GM23248 (cell line): ENCODE results near the gene NUDT16L1. TPM values are rescaled to one million over a fixed set of nuclear protein-coding genes. Genes with fewer than 3 reads are reported as not detected.

Experiments used
- DNase-seq: peaks from one replicate; pipeline ENCODE4 v3.0.0-alpha.2; 2015
- H2AFZ ChIP-seq: fragments of 200-600 bp; sonication (generic); 2 replicates; pipeline ENCODE4 v1.6.1; 2016; ENCODE audit warnings: antibody characterized with exemption
- H3F3A ChIP-seq: fragments of 200-600 bp; sonication (generic); 2 replicates; pipeline ENCODE4 v1.6.1; 2016; ENCODE audit warnings: mild to moderate bottlenecking, antibody characterized with exemption, mixed run types; ENCODE audit not compliant: insufficient read depth
- H3K27ac ChIP-seq: fragments of 200-600 bp; sonication (generic); 2 replicates; pipeline ENCODE4 v1.5.1; 2016; ENCODE audit warnings: mild to moderate bottlenecking
- H3K27me3 ChIP-seq: fragments of 200-600 bp; sonication (generic); replicated peaks from 2 replicates; pipeline ENCODE4 v1.6.1; 2016; ENCODE audit warnings: mild to moderate bottlenecking; ENCODE audit not compliant: insufficient read depth
- H3K36me3 ChIP-seq: fragments of 200-600 bp; sonication (generic); 2 replicates; pipeline ENCODE4 v1.6.1; 2016; ENCODE audit warnings: low read depth, mild to moderate bottlenecking
- H3K4me1 ChIP-seq: fragments of 200-600 bp; sonication (generic); 2 replicates; pipeline ENCODE4 v1.6.1; 2016; ENCODE audit warnings: mild to moderate bottlenecking; ENCODE audit not compliant: insufficient read depth
- H3K4me2 ChIP-seq: fragments of 200-600 bp; sonication (generic); one replicate; pipeline ENCODE4 v1.6.1; 2016; ENCODE audit warnings: mild to moderate bottlenecking; ENCODE audit not compliant: unreplicated experiment
- H3K4me3 ChIP-seq: fragments of 200-600 bp; sonication (generic); 2 replicates; pipeline ENCODE4 v1.5.1; 2016; ENCODE audit warnings: mild to moderate bottlenecking
- H3K79me2 ChIP-seq: fragments of 200-600 bp; sonication (generic); 2 replicates; pipeline ENCODE4 v1.6.1; 2016; ENCODE audit warnings: mild to moderate bottlenecking; ENCODE audit not compliant: insufficient read depth
- H3K9ac ChIP-seq: fragments of 200-600 bp; sonication (generic); 2 replicates; pipeline ENCODE4 v1.6.1; 2016; ENCODE audit warnings: mild to moderate bottlenecking
- H3K9me2 ChIP-seq: fragments of 200-600 bp; sonication (generic); 2 replicates; pipeline ENCODE4 v1.6.1; 2016; ENCODE audit warnings: mixed run types, mild to moderate bottlenecking, moderate library complexity; ENCODE audit not compliant: insufficient read depth
- H3K9me3 ChIP-seq: fragments of 200-600 bp; sonication (generic); one replicate; pipeline ENCODE4 v1.6.1; 2017; ENCODE audit warnings: low read depth
- H4K20me1 ChIP-seq: fragments of 200-600 bp; sonication (generic); 2 replicates; pipeline ENCODE4 v1.6.0; 2016; ENCODE audit not compliant: insufficient read depth
- EZH2 ChIP-seq: fragments of 200-600 bp; sonication (generic); IDR thresholded peaks from 2 replicates; pipeline ENCODE4 v1.6.1; 2018; ENCODE audit warnings: antibody characterized with exemption, mild to moderate bottlenecking; ENCODE audit not compliant: insufficient read depth, poor library complexity, severe bottlenecking
- EZH2phosphoT487 ChIP-seq: fragments of 200-600 bp; sonication (generic); IDR thresholded peaks from 2 replicates; pipeline ENCODE4 v1.6.1; 2018; ENCODE audit warnings: antibody characterized with exemption, moderate library complexity, mild to moderate bottlenecking, low read depth; ENCODE audit not compliant: insufficient read depth
- WGBS, 2 experiments: methylation state at CpG; one replicate each; pipeline ENCODE4 v1.1.6; 2015 to 2017; ENCODE audit warnings: low lambda C conversion rate in 2 of 2, low coverage in 1 of 2; ENCODE audit errors: missing lambda C conversion rate in 2 of 2; 5-methylcytosine and 5-hydroxymethylcytosine counted together
- in situ Hi-C: fragments of 300-500 bp; cut with MboI; formaldehyde crosslinking; loops from 2 replicates; pipeline ENCODE4 v1.15.0; 2020
- polyA plus RNA-seq: library from polyadenylated mRNA; unstranded; fragments of >200 nt; fragmentation: Nextera tagmentation; extraction: Ambion mirVana; gene quantifications from 2 replicates; pipeline ENCODE4 v1.2.1, GENCODE V29; 2016
- total RNA-seq: library from RNA; depleted of rRNA; stranded (reverse); fragments of >200 nt; shearing (Covaris generic); gene quantifications from 2 replicates; pipeline ENCODE4 v1.2.3, GENCODE V29; 2014; rRNA removed

NUDT16L1 gene
- total RNA-seq = 34.8 and 43.6 TPM in 2 replicates
- polyA plus RNA-seq = 42.9 and 43.6 TPM in 2 replicates

- WGBS, 2 experiments = 1 to 2% methylated on average over 46 to 70 of the region's 91 CpGs
- 0 out of 2 replicates have a peak, but pooled peaks cover 8% of the 10 kb centered on the region for H3F3A ChIP-seq
- 0 out of 2 replicates have a peak, but pooled peaks cover 3% of the 10 kb centered on the region for H3K36me3 ChIP-seq
Observed at GRCh38 chr16:4693296-4693955, at the start of gene NUDT16L1. Gene NUDT16L1 (plus strand): TSS chr16:4693562. CDS start chr16:4693727, 165 bp downstream.

DNA sequence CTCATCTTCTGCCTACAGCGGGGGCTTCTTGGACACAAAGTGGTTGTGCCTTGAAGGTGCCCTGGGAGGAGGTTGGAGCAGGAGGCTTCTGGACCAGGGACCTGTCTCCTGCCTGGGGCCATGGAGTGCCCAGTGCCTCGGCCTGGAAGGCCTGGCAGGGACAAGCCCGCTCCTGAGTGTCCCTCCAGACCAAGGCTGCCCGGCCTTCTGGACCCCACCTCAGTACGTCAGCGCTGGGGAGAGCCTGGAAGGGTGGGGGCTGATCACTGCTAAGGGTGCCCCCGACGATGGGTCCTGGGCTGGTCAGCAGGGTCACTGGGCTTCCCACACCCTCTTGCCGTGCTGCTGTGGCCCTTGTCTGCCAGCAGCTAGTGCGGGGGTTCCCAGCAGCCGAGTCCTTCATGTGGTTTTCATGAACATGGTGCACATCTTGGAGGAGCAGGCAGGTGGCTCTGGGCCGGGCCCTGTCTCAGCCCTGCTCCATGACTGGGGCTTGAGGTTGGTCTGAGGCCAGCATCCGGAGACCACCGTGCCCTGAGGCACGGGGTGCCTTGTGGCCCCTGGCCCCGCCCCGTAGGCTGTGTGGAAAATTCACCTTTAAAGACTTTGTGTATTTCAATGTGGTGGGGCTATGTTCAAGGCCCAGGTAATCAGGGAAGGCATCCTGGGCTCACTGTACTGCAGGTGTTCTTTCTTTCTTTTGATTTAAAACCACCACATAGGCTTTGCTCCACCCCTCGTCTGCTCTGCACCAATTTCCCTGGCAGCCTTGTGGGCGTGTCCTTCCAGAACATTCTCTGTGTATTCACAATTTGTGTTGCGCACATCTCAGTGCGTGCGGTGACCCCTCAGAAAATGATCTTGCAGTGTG is 46.4 kb upstream of the NUDT16L1 start:
- no peaks in the 10 kb centered on the region; the same call in 1 of the 2 replicates for H4K20me1 ChIP-seq
- H3K4me2 ChIP-seq = no peak overlapping the region
- H3K4me3 ChIP-seq = no peak overlapping the region
- H3K79me2 ChIP-seq = peaks cover 88% of the 10 kb centered on the region
- DNase-seq = no peak
- TF ChIP-seq EZH2phosphoT487 (no peak), EZH2 (no peak)
- no peaks in the 10 kb centered on the region for H3K27me3 ChIP-seq
- H2AFZ ChIP-seq = no peak overlapping the region
- no peaks in the 10 kb centered on the region for H3F3A ChIP-seq
- no peaks in the 10 kb centered on the region for H3K9me3 ChIP-seq
- in situ Hi-C loops = no loop called here
- H3K4me1 ChIP-seq = no peaks in the 10 kb centered on the region
- WGBS, 2 experiments = 96 to 97% methylated on average over 22 of the region's 22 CpGs
- H3K9me2 ChIP-seq = no peaks in the 10 kb centered on the region
- no peak overlapping the region for H3K27ac ChIP-seq
- H3K9ac ChIP-seq = no peak overlapping the region
- H3K36me3 ChIP-seq = no peaks in the 10 kb centered on the region

More at GRCh38 chr16:4693296-4693955, at the start of gene NUDT16L1:
- peak within 1 kb of the TSS; percentile 81 for H3K4me3 ChIP-seq
- peak; percentile 99 for DNase-seq
- peak within 1 kb of the TSS; percentile 85 for H3K9ac ChIP-seq
- H3K9me2 ChIP-seq = no peaks in the 10 kb centered on the region
- H3K4me2 ChIP-seq = peak within 1 kb of the TSS; percentile 76
- H3K9me3 ChIP-seq = no peaks in the 10 kb centered on the region
- in situ Hi-C loops = no loop called here
- no peaks in the 10 kb centered on the region for H4K20me1 ChIP-seq
- H2AFZ ChIP-seq = peak within 1 kb of the TSS; percentile 70
- no peaks in the 10 kb centered on the region for H3K27me3 ChIP-seq
- no peaks in the 10 kb centered on the region for H3K79me2 ChIP-seq
- TF ChIP-seq EZH2 = no peak
- no peak for TF ChIP-seq EZH2phosphoT487
- peaks cover 14% of the 10 kb centered on the region for H3K4me1 ChIP-seq
- H3K27ac ChIP-seq = peak within 1 kb of the TSS; percentile 56

DNA sequence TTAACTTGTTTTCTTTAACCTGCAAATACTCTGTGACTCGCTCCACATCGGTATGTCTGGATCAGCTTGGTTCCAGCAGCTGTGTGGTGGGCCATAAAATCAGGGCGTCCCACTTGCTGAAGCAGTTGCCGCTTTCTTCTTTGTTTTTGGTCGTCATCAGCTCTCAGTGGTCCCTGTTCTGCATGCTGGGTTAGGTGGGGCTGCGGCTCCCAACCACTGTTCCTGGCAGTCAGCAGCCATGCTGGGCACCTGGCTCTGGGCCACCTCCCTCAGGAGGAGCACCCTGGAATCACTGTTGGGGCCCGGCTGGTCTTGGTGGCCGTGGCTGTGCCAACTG is 45.8 kb upstream of the NUDT16L1 start:
- no peaks in the 10 kb centered on the region for H3K36me3 ChIP-seq
- DNase-seq = no peak
- no peaks in the 10 kb centered on the region for H3K9me3 ChIP-seq
- 98 to 99% methylated on average over 8 of the region's 8 CpGs for WGBS, 2 experiments
- no peaks in the 10 kb centered on the region; the same call in 1 of the 2 replicates for H4K20me1 ChIP-seq
- H3K9me2 ChIP-seq = no peaks in the 10 kb centered on the region
- H3K9ac ChIP-seq = no peak overlapping the region
- no peak overlapping the region for H3K4me3 ChIP-seq
- H3K79me2 ChIP-seq = peaks cover 82% of the 10 kb centered on the region
- no peaks in the 10 kb centered on the region for H3K4me1 ChIP-seq
- no peaks in the 10 kb centered on the region for H3F3A ChIP-seq
- no peak overlapping the region for H2AFZ ChIP-seq
- TF ChIP-seq EZH2 = no peak
- TF ChIP-seq EZH2phosphoT487 = no peak
- H3K27ac ChIP-seq = no peak overlapping the region
- no peak overlapping the region for H3K4me2 ChIP-seq
- in situ Hi-C loops = no loop called here
- H3K27me3 ChIP-seq = no peaks in the 10 kb centered on the region

GRCh38 chr16:4648917-4649316 is 44.4 kb upstream of the NUDT16L1 start:
- Histone ChIP-seq H3K27ac (no peak overlapping the region), H3K79me2 (peaks cover 71% of the 10 kb centered on the region), H3K4me2 (no peak overlapping the region), H3K4me1 (no peaks in the 10 kb centered on the region), H3K36me3 (peaks cover 1% of the 10 kb centered on the region; the same call in 1 of the 2 replicates), H3K9me2 (no peaks in the 10 kb centered on the region), H4K20me1 (no peaks in the 10 kb centered on the region), H3K27me3 (no peaks in the 10 kb centered on the region), H3K4me3 (no peak overlapping the region), H3K9me3 (no peaks in the 10 kb centered on the region), H2AFZ (no peak overlapping the region), H3K9ac (no peak overlapping the region), H3F3A (no peaks in the 10 kb centered on the region)
- 94 to 96% methylated on average over 9 to 13 of the region's 13 CpGs for WGBS, 2 experiments
- no peak for TF ChIP-seq EZH2phosphoT487
- no peak for TF ChIP-seq EZH2
- no peak for DNase-seq
- in situ Hi-C loops = no loop called here
